A673 (cell line): Measurements from ENCODE around the gene RNF17. TPM values are rescaled to one million over a fixed set of nuclear protein-coding genes. Genes with fewer than 3 reads are reported as not detected.
A peak's percentile ranks its signal among the peaks of the same experiment; 100 is the strongest.

Experiments used
- BruUV-seq: library from RNA; stranded (reverse); fragments of 400-500 nt; replicated peaks from 2 replicates; lab custom pipeline; 2021; lab: Mats Ljungman, UMichigan
- CTCF ChIA-PET: fragments of 300-600 bp; sonication (Branson Sonifier 250); formaldehyde crosslinking; loops from one replicate; lab custom pipeline; 2022; ENCODE audit warnings: antibody characterized with exemption; lab: Charles Lee
- POLR2A ChIA-PET: fragments of 300-600 bp; sonication (Branson Sonifier 250); formaldehyde crosslinking; loops from one replicate; lab custom pipeline; 2022; ENCODE audit warnings: antibody characterized with exemption; ENCODE audit not compliant: low non-redundant PET; lab: Charles Lee
- DNase-seq: peaks from one replicate; pipeline ENCODE4 v3.0.0-alpha.2; 2015; ENCODE audit warnings: low spot score
- H3K27ac ChIP-seq: fragments of 200-600 bp; sonication (generic); 2 replicates; pipeline ENCODE4 v1.5.1; 2016; ENCODE audit warnings: mixed run types, low read depth, mild to moderate bottlenecking, mixed read lengths, antibody characterized with exemption, low read length; ENCODE audit not compliant: poor library complexity, severe bottlenecking
- H3K27me3 ChIP-seq: fragments of 200-600 bp; sonication (generic); replicated peaks from 2 replicates; pipeline ENCODE4 v1.6.1; 2017; ENCODE audit warnings: mixed run types, low read depth, mild to moderate bottlenecking, mixed read lengths, antibody characterized with exemption, low read length; ENCODE audit not compliant: insufficient read depth, poor library complexity
- H3K36me3 ChIP-seq: fragments of 200-600 bp; sonication (generic); 2 replicates; pipeline ENCODE4 v1.6.1; 2016; ENCODE audit warnings: mixed run types, mild to moderate bottlenecking, mixed read lengths, antibody characterized with exemption, low read length; ENCODE audit not compliant: insufficient read depth, poor library complexity, severe bottlenecking
- H3K4me1 ChIP-seq: fragments of 200-600 bp; sonication (generic); 2 replicates; pipeline ENCODE4 v1.6.1; 2017; ENCODE audit warnings: mixed run types, mild to moderate bottlenecking, mixed read lengths, antibody characterized with exemption, low read length; ENCODE audit not compliant: insufficient read depth, poor library complexity, severe bottlenecking
- H3K4me3 ChIP-seq: fragments of 200-600 bp; sonication (generic); 2 replicates; pipeline ENCODE4 v1.5.1; 2016; ENCODE audit warnings: low read depth, mixed run types, mild to moderate bottlenecking, mixed read lengths, low read length; ENCODE audit not compliant: poor library complexity, severe bottlenecking
- H3K9me3 ChIP-seq: fragments of 200-600 bp; sonication (generic); 2 replicates; pipeline ENCODE4 v1.6.1; 2016; ENCODE audit warnings: mixed run types, low read depth, mild to moderate bottlenecking, mixed read lengths, antibody characterized with exemption, low read length; ENCODE audit not compliant: poor library complexity, severe bottlenecking
- CTCF ChIP-seq: fragments of 300-800, 200-600 bp; sonication (generic); conservative IDR thresholded peaks from 2 replicates; pipeline ENCODE4 v1.5.1; 2017; ENCODE audit warnings: low read depth, mild to moderate bottlenecking, antibody characterized with exemption, low read length, moderate library complexity, mixed read lengths
- EZH2 ChIP-seq: fragments of 200-600 bp; sonication (generic); IDR thresholded peaks from 2 replicates; pipeline ENCODE4 v1.6.1; 2017; ENCODE audit warnings: borderline replicate concordance, low read depth, mild to moderate bottlenecking, mixed read lengths, antibody characterized with exemption, low read length; ENCODE audit not compliant: poor library complexity, severe bottlenecking
- intact Hi-C: fragments of 100-400 bp; cut with micrococcal nuclease; formaldehyde crosslinking; loops from one replicate; pipeline ENCODE4 v1.10.0; 2022; ENCODE audit not compliant: unreplicated experiment
- total RNA-seq: library from RNA; stranded (reverse); gene quantifications from 2 replicates; pipeline ENCODE4 v1.2.3, GENCODE V29; 2021

Gene RNF17
- total RNA-seq, 1 experiment from 2014 or later, result not detected

DNA sequence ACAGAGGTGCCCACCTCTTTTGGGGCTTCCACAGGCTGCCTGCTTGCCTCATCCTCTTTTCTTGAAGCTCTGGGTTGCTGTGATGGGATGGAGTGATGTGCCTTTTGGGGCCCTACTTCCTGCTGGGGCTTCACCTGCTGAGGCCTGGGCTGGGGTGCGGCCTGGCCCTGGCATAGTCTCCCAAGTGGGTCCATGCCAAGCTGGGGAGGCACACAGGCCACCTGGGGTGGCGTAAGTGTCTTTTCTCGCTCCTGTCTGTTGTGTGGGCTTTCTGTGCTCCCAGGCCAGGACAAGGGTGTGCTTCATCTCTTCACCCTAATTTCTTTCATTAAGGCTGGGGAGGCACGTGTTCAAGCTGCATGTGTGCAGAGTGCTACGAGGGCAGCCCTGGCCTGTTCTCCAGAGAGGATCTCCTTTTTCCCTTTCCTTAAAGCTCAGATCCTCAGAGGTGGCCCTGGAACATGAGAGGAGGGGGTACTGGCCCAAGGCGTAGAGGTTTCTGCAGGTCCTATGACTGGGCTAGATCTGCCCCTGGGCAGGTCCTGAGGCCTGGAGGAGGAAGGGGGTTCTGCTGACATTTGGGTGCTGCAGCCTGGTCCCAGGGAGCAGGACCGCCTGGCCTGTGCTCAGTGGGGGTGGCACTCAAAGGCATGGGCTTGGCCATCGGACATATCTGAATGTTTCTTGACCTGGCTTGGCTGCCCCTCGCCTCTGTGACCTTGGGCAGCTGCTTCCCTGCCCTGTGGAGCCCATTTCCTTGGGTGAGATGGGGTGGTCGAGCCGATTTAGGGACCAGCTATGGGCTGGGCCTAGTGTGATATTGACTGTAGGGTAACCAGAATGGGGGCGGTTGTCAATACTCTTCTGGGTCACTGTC, 23.7 kb upstream of the RNF17 start:
- TF ChIP-seq CTCF, result no peak
- TF ChIP-seq EZH2, result no peak
- Histone ChIP-seq H3K9me3 (no peaks in the 10 kb centered on the region), H3K36me3 (no peaks in the 10 kb centered on the region), H3K27me3 (peaks cover 5% of the 10 kb centered on the region), H3K4me3 (no peak overlapping the region), H3K4me1 (peaks cover 11% of the 10 kb centered on the region), H3K27ac (no peak overlapping the region)
- ChIA-PET CTCF (no interaction called here), POLR2A (no interaction called here)
- intact Hi-C loops, result no loop called here
- no peak for DNase-seq
- BruUV-seq, result no TSS peak

DNA sequence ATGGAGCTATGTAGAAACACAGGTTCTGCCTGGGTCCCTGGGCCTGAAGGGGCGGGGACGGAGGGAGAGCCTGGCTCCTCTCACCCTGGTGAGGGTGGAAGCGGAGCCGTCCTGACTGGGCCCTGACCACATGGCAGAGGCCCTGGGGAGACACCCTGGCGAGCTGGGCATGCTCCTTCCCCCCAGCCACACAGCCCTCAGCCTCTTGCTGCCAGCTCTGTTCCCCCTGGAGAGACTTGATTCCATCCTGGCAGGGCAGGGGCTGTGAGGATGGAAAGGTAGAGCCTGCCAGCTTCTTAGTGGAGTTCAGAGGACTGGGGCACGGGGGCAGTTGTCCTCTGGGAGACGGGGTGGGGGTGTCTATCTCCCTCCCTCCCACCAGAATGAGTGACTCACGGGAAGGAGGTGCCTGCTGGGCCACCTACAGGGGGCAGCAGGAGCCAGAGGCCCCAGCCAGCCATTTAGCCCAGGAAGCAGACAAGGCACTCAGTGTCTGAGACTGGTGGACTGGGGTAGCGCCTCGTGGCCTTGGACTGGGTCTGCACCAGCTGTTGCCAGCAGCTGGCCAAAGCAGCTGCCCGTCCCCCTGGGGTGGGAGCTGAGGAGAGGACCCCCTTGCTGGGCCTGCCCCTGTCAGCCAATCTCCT, 22.8 kb upstream of the RNF17 start:
- H3K27me3 ChIP-seq, result peaks cover 14% of the 10 kb centered on the region
- DNase-seq, result peak; percentile 29
- ChIA-PET CTCF (no interaction called here), POLR2A (no interaction called here)
- no TSS peak for BruUV-seq
- H3K4me3 ChIP-seq, result no peak overlapping the region
- H3K27ac ChIP-seq, result no peak overlapping the region
- no peaks in the 10 kb centered on the region for H3K9me3 ChIP-seq
- TF ChIP-seq EZH2 (no peak), CTCF (peak; percentile 54)
- H3K4me1 ChIP-seq, result peaks cover 11% of the 10 kb centered on the region
- no peaks in the 10 kb centered on the region for H3K36me3 ChIP-seq
- intact Hi-C loops, result no loop called here

GRCh38 chr13:24741791-24742190, 22.2 kb upstream of the RNF17 start:
- Histone ChIP-seq H3K27ac (no peak overlapping the region), H3K4me1 (peaks cover 11% of the 10 kb centered on the region), H3K4me3 (no peak overlapping the region), H3K36me3 (no peaks in the 10 kb centered on the region), H3K27me3 (peaks cover 20% of the 10 kb centered on the region), H3K9me3 (no peaks in the 10 kb centered on the region)
- ChIA-PET CTCF (no interaction called here), POLR2A (no interaction called here)
- TF ChIP-seq EZH2, result no peak
- no peak for TF ChIP-seq CTCF
- intact Hi-C loops, result no loop called here
- BruUV-seq, result no TSS peak
- no peak for DNase-seq
